Measurements from ENCODE around the gene IL1B. TPM values are rescaled to one million over a fixed set of nuclear protein-coding genes. Genes with fewer than 3 reads are reported as not detected.

IL1B gene
- total RNA-seq, 1 experiment from 2014 or later = not detected

GRCh38 chr2:112880091-112880531, 43.5 kb upstream of the IL1B start:
- H3K4me3 ChIP-seq (ENCODE audit: low read depth in 2 of 2, low read length in 2 of 2) = no peak overlapping the region
- CTCF ChIA-PET = no interaction called here
- no peaks in the 10 kb centered on the region for H3K27me3 ChIP-seq (ENCODE audit: control insufficient read depth, insufficient read depth, low read length)
- POLR2A ChIA-PET = no interaction called here
- intact Hi-C loops (cut with micrococcal nuclease; ENCODE audit: unreplicated experiment) (no loop called here), in situ Hi-C loops (cut with HindIII; ENCODE audit: low pct_unique_long_range_greater_than_20kb, low sequenced_read_pairs) (no loop called here)
- DNase-seq (ENCODE audit: low read depth, low spot score) (no peak), ATAC-seq (no peak)
- no peak overlapping the region for H3K27ac ChIP-seq (ENCODE audit: low read length)
- H3K9me3 ChIP-seq (ENCODE audit: control insufficient read depth, insufficient read depth, low read depth, low read length) = no peaks in the 10 kb centered on the region
- no TSS peak for BruUV-seq (replicated peaks)
- no peak for TF ChIP-seq CTCF (IDR thresholded peaks at IDR 0.05)
- TF ChIP-seq TCF7L2 (IDR thresholded peaks at IDR 0.05; ENCODE audit: low read depth, low read length) = no peak
- no peak for TF ChIP-seq POLR2AphosphoS5 (IDR thresholded peaks at IDR 0.05; ENCODE audit: low read depth, low read length)
- TF ChIP-seq REST (IDR thresholded peaks at IDR 0.05; ENCODE audit: insufficient read depth in 1 of 2, low read depth in 2 of 2, low read length in 1 of 2) = no peak
- no peak for TF ChIP-seq SIN3A (IDR thresholded peaks at IDR 0.05; ENCODE audit: borderline replicate concordance, insufficient read depth, low read depth, low read length)
- H3K4me1 ChIP-seq (ENCODE audit: control insufficient read depth, insufficient read depth, low read length) = no peaks in the 10 kb centered on the region; the same call in 1 of the 2 replicates
- no peaks in the 10 kb centered on the region for H3K36me3 ChIP-seq (ENCODE audit: control insufficient read depth, insufficient read depth, low read length)

GRCh38 chr2:112879491-112880041, 43.0 kb upstream of the IL1B start:
- DNase-seq (ENCODE audit: low read depth, low spot score) (no peak), ATAC-seq (no peak)
- H3K4me3 ChIP-seq (ENCODE audit: low read depth in 2 of 2, low read length in 2 of 2) = no peak overlapping the region
- in situ Hi-C loops (cut with HindIII; ENCODE audit: low pct_unique_long_range_greater_than_20kb, low sequenced_read_pairs) = no loop called here
- no peaks in the 10 kb centered on the region for H3K27me3 ChIP-seq (ENCODE audit: control insufficient read depth, insufficient read depth, low read length)
- no TSS peak for BruUV-seq (replicated peaks)
- intact Hi-C loops (cut with micrococcal nuclease; ENCODE audit: unreplicated experiment) = loop anchor here (1.0 kb wide), 1 partner anchor 130 kb away; no protein-coding TSS in a partner anchor
- H3K9me3 ChIP-seq (ENCODE audit: control insufficient read depth, insufficient read depth, low read depth, low read length) = no peaks in the 10 kb centered on the region
- H3K4me1 ChIP-seq (ENCODE audit: control insufficient read depth, insufficient read depth, low read length) = no peaks in the 10 kb centered on the region; the same call in 1 of the 2 replicates
- ChIA-PET POLR2A (no interaction called here), CTCF (no interaction called here)
- no peak overlapping the region for H3K27ac ChIP-seq (ENCODE audit: low read length)
- H3K36me3 ChIP-seq (ENCODE audit: control insufficient read depth, insufficient read depth, low read length) = no peaks in the 10 kb centered on the region
- TF ChIP-seq SIN3A (IDR thresholded peaks at IDR 0.05; ENCODE audit: borderline replicate concordance, insufficient read depth, low read depth, low read length) (no peak), CTCF (IDR thresholded peaks at IDR 0.05) (no peak), TCF7L2 (IDR thresholded peaks at IDR 0.05; ENCODE audit: low read depth, low read length) (no peak), REST (IDR thresholded peaks at IDR 0.05; ENCODE audit: insufficient read depth in 1 of 2, low read depth in 2 of 2, low read length in 1 of 2) (no peak), POLR2AphosphoS5 (IDR thresholded peaks at IDR 0.05; ENCODE audit: low read depth, low read length) (no peak)
